GM19463 (cell line): ENCODE results near the gene F11.
"Not testable (repeated sequence)": the region's sequence is repeated elsewhere in the genome, so short reads cannot be mapped to it uniquely, and the experiment has no call there.

Experiments used
- ATAC-seq: cut with Tn5 transposase; IDR thresholded peaks from one replicate; pipeline ENCODE4 v1.9.1; 2021; ENCODE audit warnings: mild to moderate bottlenecking, moderate library complexity; ENCODE audit not compliant: unreplicated experiment

F11 gene

GRCh38 chr4:186298031-186298647 lies 32.1 kb downstream of the F11 start:
- no peak for ATAC-seq

GRCh38 chr4:186299291-186299690 lies 33.3 kb downstream of the F11 start:
- no peak for ATAC-seq

GRCh38 chr4:186300659-186301390 lies 34.8 kb downstream of the F11 start:
- no peak for ATAC-seq

- ATAC-seq = no peak
These were observed 38.2 kb downstream of the F11 start for GRCh38 chr4:186304216-186304615.

GRCh38 chr4:186304866-186305505 lies 39.0 kb downstream of the F11 start:
- no peak for ATAC-seq

GRCh38 chr4:186307497-186307896 lies 41.5 kb downstream of the F11 start:
- no peak for ATAC-seq

DNA sequence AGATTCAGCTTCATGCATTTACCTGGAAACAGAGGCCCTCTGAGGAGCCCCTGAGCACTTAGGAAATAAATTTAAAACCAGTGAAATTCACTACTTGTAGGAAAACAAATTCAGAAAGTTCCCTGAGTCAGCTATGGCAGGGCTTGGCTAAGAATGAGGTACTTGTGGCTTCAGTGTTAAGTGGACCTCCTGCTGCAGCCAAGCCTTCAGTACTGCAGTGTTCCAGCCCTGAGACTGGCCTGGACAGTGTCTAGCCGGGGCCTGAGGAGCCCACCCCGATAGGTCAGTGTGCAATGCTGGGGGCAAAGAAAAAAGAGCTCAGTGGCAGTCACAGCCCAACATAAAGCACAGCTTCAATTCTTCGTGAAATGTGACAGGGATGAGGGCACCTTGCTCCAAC lies 41.9 kb downstream of the F11 start:
- no peak for ATAC-seq

GRCh38 chr4:186318481-186318880 lies 52.5 kb downstream of the F11 start:
- ATAC-seq = no peak

GRCh38 chr4:186324660-186325059 lies 58.7 kb downstream of the F11 start:
- not testable (repeated sequence) for ATAC-seq

GRCh38 chr4:186326391-186326790 lies 60.4 kb downstream of the F11 start:
- no peak for ATAC-seq

DNA sequence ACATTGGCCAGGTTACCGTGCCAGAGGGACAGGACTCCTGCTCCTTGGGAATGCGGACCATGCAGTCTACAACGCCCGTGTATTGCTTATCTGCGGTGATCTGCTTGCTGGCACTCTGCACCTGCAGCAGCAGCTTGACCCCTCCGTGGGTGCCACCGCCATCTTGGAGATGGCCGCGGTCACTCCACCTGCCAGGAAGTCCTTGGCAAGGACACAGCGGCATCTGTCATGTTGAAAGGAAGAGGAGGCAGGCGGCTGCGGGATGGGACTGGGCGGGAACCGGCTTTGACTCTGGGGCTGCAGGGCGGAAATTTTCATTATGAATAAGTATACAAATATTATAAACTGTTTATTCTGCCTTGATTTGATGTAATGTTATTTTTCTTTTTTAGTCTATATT lies 63.4 kb downstream of the F11 start:
- ATAC-seq = no peak

DNA sequence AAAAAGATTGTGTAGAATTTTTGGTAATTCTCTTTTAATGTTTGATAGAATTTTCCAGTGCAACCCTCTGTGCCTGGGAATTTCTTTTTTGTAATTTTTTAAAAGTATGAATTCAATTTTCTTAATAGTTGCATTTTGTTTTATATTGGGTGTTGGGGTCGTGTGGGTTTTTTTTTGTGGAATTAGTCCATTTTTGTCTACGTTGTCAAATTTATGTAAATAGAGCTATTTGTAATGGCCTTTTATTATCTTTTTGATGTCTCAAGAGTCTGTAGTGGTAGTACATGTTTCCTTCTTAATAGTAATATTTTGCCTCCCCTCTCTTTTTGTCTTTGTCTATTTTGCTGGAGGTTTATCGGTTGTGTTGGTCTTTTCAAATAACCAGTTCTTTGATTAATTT lies 64.4 kb downstream of the F11 start:
- ATAC-seq = no peak

DNA sequence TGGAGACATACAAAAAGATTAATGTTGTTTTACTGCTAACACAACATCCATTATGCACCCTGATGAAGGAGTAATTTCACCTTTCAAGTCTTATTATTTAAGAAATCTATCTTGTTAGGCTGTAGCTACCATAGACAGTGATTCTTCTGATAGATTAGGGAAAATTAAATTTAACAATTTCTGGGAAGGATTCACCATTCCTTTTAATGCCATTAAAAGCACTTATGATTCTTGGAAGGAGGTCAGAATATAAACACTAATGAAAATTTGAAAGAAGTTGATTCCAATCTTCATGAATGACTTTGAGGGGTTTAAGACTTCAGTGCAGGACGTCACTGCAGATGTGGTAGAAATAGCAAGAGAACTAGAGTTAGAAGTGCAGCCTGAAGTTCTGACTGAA lies 69.8 kb downstream of the F11 start:
- no peak for ATAC-seq
